Measurements from ENCODE around the gene VWA1. TPM values are rescaled to one million over a fixed set of nuclear protein-coding genes. Genes with fewer than 3 reads are reported as not detected.

The VWA1 gene
- total RNA-seq, 1 experiment from 2014 or later: 858 TPM

DNA sequence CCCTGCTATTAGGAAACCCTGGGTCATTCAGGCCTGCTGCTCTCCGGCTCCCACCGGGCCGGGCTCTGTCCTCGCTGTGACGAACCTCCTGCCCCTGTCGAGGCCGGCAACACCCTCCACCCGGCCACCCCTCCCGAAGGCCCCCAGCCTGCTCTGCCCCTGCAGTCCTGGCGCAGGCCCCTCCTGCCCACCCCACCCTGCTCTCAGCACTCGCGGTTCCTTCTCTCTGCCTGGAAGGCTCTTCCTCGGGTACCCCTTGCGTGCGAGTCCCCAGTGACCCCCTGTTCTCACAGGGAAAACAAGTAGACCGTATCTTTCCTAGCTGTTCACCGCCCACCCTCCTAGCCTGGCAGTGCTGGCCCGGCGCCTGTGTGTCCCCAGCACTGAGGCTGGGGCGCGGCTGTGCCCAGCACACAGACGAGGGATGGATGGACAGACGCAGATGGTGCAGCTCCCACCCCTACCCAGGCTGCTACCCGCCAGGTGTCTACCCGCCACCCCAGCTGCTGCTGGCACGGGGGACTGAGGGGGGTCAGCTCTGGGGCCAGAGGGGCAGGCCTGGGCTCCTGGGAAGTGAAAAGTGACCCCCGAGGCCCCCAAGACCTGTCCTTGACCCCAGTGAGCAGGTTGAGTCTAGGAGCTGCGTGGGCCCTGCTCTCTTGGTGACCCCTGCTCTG lies 3.1 kb upstream of the VWA1 start:
- no peak; the same call in 1 of the 2 replicates for ATAC-seq
- BruUV-seq (replicated peaks): TSS peak; percentile 44
- ChIA-PET POLR2A (interaction anchor here (0.9 to 1.5 kb wide), 2 partner anchors 9 to 25 kb away, joined by 3 to 4 read pairs; no protein-coding TSS in a partner anchor), CTCF (interaction anchor here (0.8 to 0.9 kb wide), 2 partner anchors 9 to 33 kb away, joined by 3 to 4 read pairs; partner anchors contain the start of gene CCNL2)
- no peak for DNase-seq (ENCODE audit: low read depth, low spot score)
- Histone ChIP-seq H3K4me3 (ENCODE audit: low read depth in 2 of 2, low read length in 2 of 2) (peak overlapping the region in 1 of 2 experiments; percentile 76; a peak in 2 of 4 replicates), H3K27me3 (ENCODE audit: control insufficient read depth, insufficient read depth, low read length) (no peaks in the 10 kb centered on the region), H3K9me3 (ENCODE audit: control insufficient read depth, insufficient read depth, low read depth, low read length) (no peaks in the 10 kb centered on the region), H3K27ac (ENCODE audit: low read length) (peak overlapping the region; percentile 99), H3K36me3 (ENCODE audit: control insufficient read depth, insufficient read depth, low read length) (no peaks in the 10 kb centered on the region), H3K4me1 (ENCODE audit: control insufficient read depth, insufficient read depth, low read length) (peaks cover 66% of the 10 kb centered on the region)
- intact Hi-C loops (cut with micrococcal nuclease; ENCODE audit: unreplicated experiment): no loop called here
- TF ChIP-seq, protein P1, sequence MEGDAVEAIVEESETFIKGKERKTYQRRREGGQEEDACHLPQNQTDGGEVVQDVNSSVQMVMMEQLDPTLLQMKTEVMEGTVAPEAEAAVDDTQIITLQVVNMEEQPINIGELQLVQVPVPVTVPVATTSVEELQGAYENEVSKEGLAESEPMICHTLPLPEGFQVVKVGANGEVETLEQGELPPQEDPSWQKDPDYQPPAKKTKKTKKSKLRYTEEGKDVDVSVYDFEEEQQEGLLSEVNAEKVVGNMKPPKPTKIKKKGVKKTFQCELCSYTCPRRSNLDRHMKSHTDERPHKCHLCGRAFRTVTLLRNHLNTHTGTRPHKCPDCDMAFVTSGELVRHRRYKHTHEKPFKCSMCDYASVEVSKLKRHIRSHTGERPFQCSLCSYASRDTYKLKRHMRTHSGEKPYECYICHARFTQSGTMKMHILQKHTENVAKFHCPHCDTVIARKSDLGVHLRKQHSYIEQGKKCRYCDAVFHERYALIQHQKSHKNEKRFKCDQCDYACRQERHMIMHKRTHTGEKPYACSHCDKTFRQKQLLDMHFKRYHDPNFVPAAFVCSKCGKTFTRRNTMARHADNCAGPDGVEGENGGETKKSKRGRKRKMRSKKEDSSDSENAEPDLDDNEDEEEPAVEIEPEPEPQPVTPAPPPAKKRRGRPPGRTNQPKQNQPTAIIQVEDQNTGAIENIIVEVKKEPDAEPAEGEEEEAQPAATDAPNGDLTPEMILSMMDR (IDR thresholded peaks at IDR 0.05): no peak
- TF ChIP-seq POLR2AphosphoS5 (IDR thresholded peaks at IDR 0.05; ENCODE audit: low read depth, low read length) (no peak), TCF7L2 (IDR thresholded peaks at IDR 0.05; ENCODE audit: low read depth, low read length) (no peak), SIN3A (IDR thresholded peaks at IDR 0.05; ENCODE audit: borderline replicate concordance, insufficient read depth, low read depth, low read length) (no peak)
- TF ChIP-seq, protein P2, sequence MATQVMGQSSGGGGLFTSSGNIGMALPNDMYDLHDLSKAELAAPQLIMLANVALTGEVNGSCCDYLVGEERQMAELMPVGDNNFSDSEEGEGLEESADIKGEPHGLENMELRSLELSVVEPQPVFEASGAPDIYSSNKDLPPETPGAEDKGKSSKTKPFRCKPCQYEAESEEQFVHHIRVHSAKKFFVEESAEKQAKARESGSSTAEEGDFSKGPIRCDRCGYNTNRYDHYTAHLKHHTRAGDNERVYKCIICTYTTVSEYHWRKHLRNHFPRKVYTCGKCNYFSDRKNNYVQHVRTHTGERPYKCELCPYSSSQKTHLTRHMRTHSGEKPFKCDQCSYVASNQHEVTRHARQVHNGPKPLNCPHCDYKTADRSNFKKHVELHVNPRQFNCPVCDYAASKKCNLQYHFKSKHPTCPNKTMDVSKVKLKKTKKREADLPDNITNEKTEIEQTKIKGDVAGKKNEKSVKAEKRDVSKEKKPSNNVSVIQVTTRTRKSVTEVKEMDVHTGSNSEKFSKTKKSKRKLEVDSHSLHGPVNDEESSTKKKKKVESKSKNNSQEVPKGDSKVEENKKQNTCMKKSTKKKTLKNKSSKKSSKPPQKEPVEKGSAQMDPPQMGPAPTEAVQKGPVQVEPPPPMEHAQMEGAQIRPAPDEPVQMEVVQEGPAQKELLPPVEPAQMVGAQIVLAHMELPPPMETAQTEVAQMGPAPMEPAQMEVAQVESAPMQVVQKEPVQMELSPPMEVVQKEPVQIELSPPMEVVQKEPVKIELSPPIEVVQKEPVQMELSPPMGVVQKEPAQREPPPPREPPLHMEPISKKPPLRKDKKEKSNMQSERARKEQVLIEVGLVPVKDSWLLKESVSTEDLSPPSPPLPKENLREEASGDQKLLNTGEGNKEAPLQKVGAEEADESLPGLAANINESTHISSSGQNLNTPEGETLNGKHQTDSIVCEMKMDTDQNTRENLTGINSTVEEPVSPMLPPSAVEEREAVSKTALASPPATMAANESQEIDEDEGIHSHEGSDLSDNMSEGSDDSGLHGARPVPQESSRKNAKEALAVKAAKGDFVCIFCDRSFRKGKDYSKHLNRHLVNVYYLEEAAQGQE (IDR thresholded peaks at IDR 0.05; ENCODE audit: insufficient read depth in 1 of 2, low read depth in 2 of 2, low read length in 1 of 2): no peak
- in situ Hi-C loops (cut with HindIII; ENCODE audit: low pct_unique_long_range_greater_than_20kb, low sequenced_read_pairs): no loop called here

- DNase-seq (ENCODE audit: low read depth, low spot score): no peak
- TF ChIP-seq SIN3A (IDR thresholded peaks at IDR 0.05; ENCODE audit: borderline replicate concordance, insufficient read depth, low read depth, low read length): peak; percentile 90; the same call in 1 of the 2 replicates
- TF ChIP-seq, protein P1 (IDR thresholded peaks at IDR 0.05): no peak
- peak; percentile 79 for TF ChIP-seq TCF7L2 (IDR thresholded peaks at IDR 0.05; ENCODE audit: low read depth, low read length)
- TF ChIP-seq, protein P2 (IDR thresholded peaks at IDR 0.05; ENCODE audit: insufficient read depth in 1 of 2, low read depth in 2 of 2, low read length in 1 of 2): peak in 1 of 2 experiments; percentile 69; a peak in 1 of 4 replicates
- peak; percentile 88 for TF ChIP-seq POLR2AphosphoS5 (IDR thresholded peaks at IDR 0.05; ENCODE audit: low read depth, low read length)
- POLR2A ChIA-PET: interaction anchor here (0.5 to 0.6 kb wide), 2 partner anchors 125 to 476 kb away, joined by 4 to 11 read pairs; no protein-coding TSS in a partner anchor
These were observed 2.3 kb upstream of the VWA1 start for GRCh38 chr1:1432951-1433803.

More at GRCh38 chr1:1432951-1433803, 2.3 kb upstream of the VWA1 start:
- CTCF ChIA-PET: interaction anchor here (0.8 kb wide), 1 partner anchor 8 kb away, joined by 3 read pairs; no protein-coding TSS in a partner anchor
- in situ Hi-C loops (cut with HindIII; ENCODE audit: low pct_unique_long_range_greater_than_20kb, low sequenced_read_pairs): no loop called here
- H3K9me3 ChIP-seq (ENCODE audit: control insufficient read depth, insufficient read depth, low read depth, low read length): no peaks in the 10 kb centered on the region
- no peaks in the 10 kb centered on the region for H3K36me3 ChIP-seq (ENCODE audit: control insufficient read depth, insufficient read depth, low read length)
- peak; percentile 46 for ATAC-seq
- no TSS peak for BruUV-seq (replicated peaks)
- intact Hi-C loops (cut with micrococcal nuclease; ENCODE audit: unreplicated experiment): no loop called here
- H3K27ac ChIP-seq (ENCODE audit: low read length): peak overlapping the region; percentile 99
- H3K27me3 ChIP-seq (ENCODE audit: control insufficient read depth, insufficient read depth, low read length): no peaks in the 10 kb centered on the region
- peaks cover 71% of the 10 kb centered on the region for H3K4me1 ChIP-seq (ENCODE audit: control insufficient read depth, insufficient read depth, low read length)
- H3K4me3 ChIP-seq (ENCODE audit: low read depth in 2 of 2, low read length in 2 of 2): peak overlapping the region; percentile 45 to 76
